Osteoblast (primary cell): ENCODE measurements around the gene TMEM229B. TPM values are rescaled to one million over a fixed set of nuclear protein-coding genes. Genes with fewer than 3 reads are reported as not detected.

Experiments used
- DNase-seq: peaks from one replicate; pipeline ENCODE4 v3.0.0; 2011; ENCODE audit warnings: low spot score, mixed read lengths; ENCODE audit not compliant: insufficient read length; ENCODE audit errors: missing footprints
- H2AFZ ChIP-seq: 2 replicates; pipeline ENCODE4 v1.6.0; 2011; ENCODE audit warnings: mild to moderate bottlenecking, low read length
- H3K27ac ChIP-seq: 2 replicates; pipeline ENCODE4 v1.5.1; 2011; ENCODE audit warnings: mild to moderate bottlenecking, low read depth, low read length, moderate library complexity
- H3K27me3 ChIP-seq: 2 replicates; pipeline ENCODE4 v1.6.0; 2012; ENCODE audit warnings: mild to moderate bottlenecking, control low read depth, inconsistent platforms, low read length, moderate library complexity; ENCODE audit not compliant: insufficient read depth
- H3K36me3 ChIP-seq: 2 replicates; pipeline ENCODE4 v1.5.1; 2011; ENCODE audit warnings: mild to moderate bottlenecking, low read length, control low read depth, moderate library complexity; ENCODE audit not compliant: insufficient read depth
- H3K4me1 ChIP-seq: 2 replicates; pipeline ENCODE4 v1.5.1; 2011; ENCODE audit warnings: mild to moderate bottlenecking, low read length, control low read depth, moderate library complexity; ENCODE audit not compliant: insufficient read depth
- H3K4me2 ChIP-seq: 2 replicates; pipeline ENCODE4 v1.6.0; 2011; ENCODE audit warnings: mild to moderate bottlenecking, low read length; ENCODE audit not compliant: insufficient read depth
- H3K4me3 ChIP-seq: fragments of 200-600 bp; sonication (generic); 3 replicates; pipeline ENCODE4 v1.5.1; 2012; ENCODE audit warnings: mild to moderate bottlenecking, low read length, inconsistent platforms; ENCODE audit not compliant: insufficient read depth
- H3K79me2 ChIP-seq: 2 replicates; pipeline ENCODE4 v1.6.0; 2012; ENCODE audit warnings: mild to moderate bottlenecking, low read length, control low read depth, inconsistent platforms; ENCODE audit not compliant: insufficient read depth
- H3K9me3 ChIP-seq: 2 replicates; pipeline ENCODE4 v1.5.1; 2011; ENCODE audit warnings: low read depth, low read length, control low read depth
- H4K20me1 ChIP-seq: 2 replicates; pipeline ENCODE4 v1.6.0; 2012; ENCODE audit warnings: mild to moderate bottlenecking, low read length, control low read depth; ENCODE audit not compliant: insufficient read depth
- CTCF ChIP-seq: IDR thresholded peaks from 2 replicates; pipeline ENCODE4 v1.5.1; 2011; ENCODE audit warnings: mild to moderate bottlenecking, low read depth, low read length, moderate library complexity; ENCODE audit errors: extremely low read depth
- total RNA-seq: library from RNA; depleted of rRNA; stranded (reverse); fragments of >200 nt; gene quantifications from 2 replicates; pipeline ENCODE4 v1.2.3, GENCODE V29; 2012

The TMEM229B gene
- total RNA-seq, 1 donor, result 5.8 TPM

GRCh38 chr14:67483579-67484285 lies 4.8 kb downstream of the TMEM229B start:
- no peak overlapping the region for H2AFZ ChIP-seq
- DNase-seq, result no peak
- H4K20me1 ChIP-seq, result no peaks in the 10 kb centered on the region
- H3K27ac ChIP-seq, result no peak overlapping the region
- H3K27me3 ChIP-seq, result no peaks in the 10 kb centered on the region
- H3K79me2 ChIP-seq, result no peaks in the 10 kb centered on the region
- H3K4me1 ChIP-seq, result peaks cover 7% of the 10 kb centered on the region
- TF ChIP-seq CTCF, result no peak
- H3K36me3 ChIP-seq, result no peaks in the 10 kb centered on the region
- no peaks in the 10 kb centered on the region for H3K9me3 ChIP-seq
- H3K4me3 ChIP-seq, result no peak overlapping the region
- H3K4me2 ChIP-seq, result no peak overlapping the region

GRCh38 chr14:67482231-67483164 lies 6.0 kb downstream of the TMEM229B start:
- no peak overlapping the region for H3K4me2 ChIP-seq
- H3K4me3 ChIP-seq, result no peak overlapping the region
- no peaks in the 10 kb centered on the region for H3K79me2 ChIP-seq
- H2AFZ ChIP-seq, result no peak overlapping the region
- H3K36me3 ChIP-seq, result no peaks in the 10 kb centered on the region
- no peaks in the 10 kb centered on the region for H3K27me3 ChIP-seq
- H3K27ac ChIP-seq, result no peak overlapping the region
- no peaks in the 10 kb centered on the region for H3K9me3 ChIP-seq
- TF ChIP-seq CTCF, result no peak
- no peak for DNase-seq
- H4K20me1 ChIP-seq, result no peaks in the 10 kb centered on the region
- H3K4me1 ChIP-seq, result no peaks in the 10 kb centered on the region

GRCh38 chr14:67480011-67480410 lies 8.5 kb downstream of the TMEM229B start:
- H4K20me1 ChIP-seq, result no peaks in the 10 kb centered on the region
- H3K27me3 ChIP-seq, result no peaks in the 10 kb centered on the region
- no peak for TF ChIP-seq CTCF
- H2AFZ ChIP-seq, result no peak overlapping the region
- no peaks in the 10 kb centered on the region for H3K36me3 ChIP-seq
- no peak for DNase-seq
- H3K79me2 ChIP-seq, result no peaks in the 10 kb centered on the region
- H3K4me3 ChIP-seq, result no peak overlapping the region
- no peaks in the 10 kb centered on the region for H3K4me1 ChIP-seq
- no peak overlapping the region for H3K4me2 ChIP-seq
- no peaks in the 10 kb centered on the region for H3K9me3 ChIP-seq
- no peak overlapping the region for H3K27ac ChIP-seq

- Histone ChIP-seq H3K27me3 (no peaks in the 10 kb centered on the region), H3K36me3 (no peaks in the 10 kb centered on the region), H4K20me1 (no peaks in the 10 kb centered on the region), H3K27ac (no peak overlapping the region), H3K79me2 (no peaks in the 10 kb centered on the region), H3K4me3 (no peak overlapping the region), H3K9me3 (no peaks in the 10 kb centered on the region), H3K4me1 (no peaks in the 10 kb centered on the region), H3K4me2 (no peak overlapping the region), H2AFZ (no peak overlapping the region)
- TF ChIP-seq CTCF, result no peak
- no peak for DNase-seq
Observed at GRCh38 chr14:67478800-67479084, 9.8 kb downstream of the TMEM229B start.
